Adrenal gland (tissue), 5 donors: ENCODE results near the gene PARG.

Source experiments
- POLR2A ChIP-seq, 2 donors: fragments of 450-650 bp; IDR thresholded peaks; one replicate each; pipeline ENCODE4 v1.6.1; 2017; ENCODE audit warnings: antibody characterized with exemption in 2 of 2, mild to moderate bottlenecking in 2 of 2, moderate library complexity in 1 of 2
- TF ChIP-seq, protein P1 (sequence below), 6 experiments: fragments of 450-650 bp in 4 of 6; fragments of 200-600 bp in 2 of 6; sonication (generic) in 1 of 6; IDR thresholded peaks; 1 replicate in 5 of 6; 2 replicates in 1 of 6; pipeline versions ENCODE4 v1.5.1 to v1.8.0; 2016 to 2021; ENCODE audit warnings: antibody characterized with exemption in 6 of 6, mild to moderate bottlenecking in 2 of 6, moderate library complexity in 1 of 6
- donor health status: DM: no; HTN: no; CAD: no.

DNA sequence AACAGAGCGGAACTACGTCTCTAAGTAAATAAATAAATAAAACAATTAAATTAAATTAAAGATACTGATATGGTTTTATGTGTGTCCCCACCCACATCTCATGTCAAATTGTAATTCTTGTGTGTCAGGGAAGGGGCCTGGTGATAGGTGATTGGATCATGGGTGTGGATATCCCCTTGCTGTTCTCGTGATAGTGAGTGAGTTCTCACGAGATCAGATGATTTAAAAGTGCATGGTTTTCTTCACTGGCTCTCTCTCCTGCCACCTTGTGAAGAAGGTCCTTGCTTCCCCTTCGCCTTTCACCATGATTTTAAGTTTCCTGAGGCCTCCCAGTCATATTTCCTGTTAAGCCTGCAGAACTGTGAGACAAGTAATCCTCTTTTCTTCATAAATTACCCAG lies 150.7 kb downstream of the PARG start:
- TF ChIP-seq, protein P1, sequence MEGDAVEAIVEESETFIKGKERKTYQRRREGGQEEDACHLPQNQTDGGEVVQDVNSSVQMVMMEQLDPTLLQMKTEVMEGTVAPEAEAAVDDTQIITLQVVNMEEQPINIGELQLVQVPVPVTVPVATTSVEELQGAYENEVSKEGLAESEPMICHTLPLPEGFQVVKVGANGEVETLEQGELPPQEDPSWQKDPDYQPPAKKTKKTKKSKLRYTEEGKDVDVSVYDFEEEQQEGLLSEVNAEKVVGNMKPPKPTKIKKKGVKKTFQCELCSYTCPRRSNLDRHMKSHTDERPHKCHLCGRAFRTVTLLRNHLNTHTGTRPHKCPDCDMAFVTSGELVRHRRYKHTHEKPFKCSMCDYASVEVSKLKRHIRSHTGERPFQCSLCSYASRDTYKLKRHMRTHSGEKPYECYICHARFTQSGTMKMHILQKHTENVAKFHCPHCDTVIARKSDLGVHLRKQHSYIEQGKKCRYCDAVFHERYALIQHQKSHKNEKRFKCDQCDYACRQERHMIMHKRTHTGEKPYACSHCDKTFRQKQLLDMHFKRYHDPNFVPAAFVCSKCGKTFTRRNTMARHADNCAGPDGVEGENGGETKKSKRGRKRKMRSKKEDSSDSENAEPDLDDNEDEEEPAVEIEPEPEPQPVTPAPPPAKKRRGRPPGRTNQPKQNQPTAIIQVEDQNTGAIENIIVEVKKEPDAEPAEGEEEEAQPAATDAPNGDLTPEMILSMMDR (IDR thresholded peaks at IDR 0.05) = no peak
- no peak for TF ChIP-seq POLR2A (IDR thresholded peaks at IDR 0.05)
